Loucy (cell line): ENCODE data around the gene DMXL1.

Experiments
- EZH2phosphoT487 ChIP-seq: fragments of 200-600 bp; IDR thresholded peaks from 2 replicates; pipeline ENCODE4 v1.6.1; 2018; ENCODE audit warnings: antibody characterized with exemption, mild to moderate bottlenecking, moderate library complexity, borderline replicate concordance
- TF ChIP-seq, protein P1 (sequence below): fragments of 200-600 bp; sonication (generic); conservative IDR thresholded peaks from 2 replicates; pipeline ENCODE4 v1.5.1; 2014; ENCODE audit warnings: mild to moderate bottlenecking, antibody characterized with exemption, low read length

DNA sequence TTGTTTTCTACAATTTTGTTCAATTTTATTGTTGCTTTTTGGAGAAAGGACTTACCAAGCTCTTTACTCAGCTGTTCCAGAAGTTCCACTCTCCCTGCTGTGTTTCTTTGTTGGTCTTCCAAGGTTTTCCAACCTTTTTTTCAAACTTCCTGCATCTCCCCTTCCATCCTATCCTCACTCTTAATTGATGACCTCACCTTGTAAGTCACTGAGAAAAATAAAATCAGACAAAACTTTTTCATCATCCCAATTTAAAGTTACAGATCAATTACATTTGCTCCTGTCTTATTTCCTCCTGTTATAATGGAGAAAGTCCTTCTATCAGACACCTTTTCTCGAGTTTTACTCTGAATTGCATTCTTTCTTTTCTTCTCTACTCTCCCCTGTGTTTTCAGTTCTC, 121.1 kb downstream of the DMXL1 start:
- TF ChIP-seq, protein P1, sequence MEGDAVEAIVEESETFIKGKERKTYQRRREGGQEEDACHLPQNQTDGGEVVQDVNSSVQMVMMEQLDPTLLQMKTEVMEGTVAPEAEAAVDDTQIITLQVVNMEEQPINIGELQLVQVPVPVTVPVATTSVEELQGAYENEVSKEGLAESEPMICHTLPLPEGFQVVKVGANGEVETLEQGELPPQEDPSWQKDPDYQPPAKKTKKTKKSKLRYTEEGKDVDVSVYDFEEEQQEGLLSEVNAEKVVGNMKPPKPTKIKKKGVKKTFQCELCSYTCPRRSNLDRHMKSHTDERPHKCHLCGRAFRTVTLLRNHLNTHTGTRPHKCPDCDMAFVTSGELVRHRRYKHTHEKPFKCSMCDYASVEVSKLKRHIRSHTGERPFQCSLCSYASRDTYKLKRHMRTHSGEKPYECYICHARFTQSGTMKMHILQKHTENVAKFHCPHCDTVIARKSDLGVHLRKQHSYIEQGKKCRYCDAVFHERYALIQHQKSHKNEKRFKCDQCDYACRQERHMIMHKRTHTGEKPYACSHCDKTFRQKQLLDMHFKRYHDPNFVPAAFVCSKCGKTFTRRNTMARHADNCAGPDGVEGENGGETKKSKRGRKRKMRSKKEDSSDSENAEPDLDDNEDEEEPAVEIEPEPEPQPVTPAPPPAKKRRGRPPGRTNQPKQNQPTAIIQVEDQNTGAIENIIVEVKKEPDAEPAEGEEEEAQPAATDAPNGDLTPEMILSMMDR: no peak
- no peak for TF ChIP-seq EZH2phosphoT487
